NCI-H748 (cell line): ENCODE measurements around the gene COL4A2.

Source experiments
- DNase-seq: peaks from one replicate; lab custom pipeline; 2025; ENCODE audit not compliant: unreplicated experiment; lab: John Stamatoyannopoulos, UW

Gene COL4A2

DNA sequence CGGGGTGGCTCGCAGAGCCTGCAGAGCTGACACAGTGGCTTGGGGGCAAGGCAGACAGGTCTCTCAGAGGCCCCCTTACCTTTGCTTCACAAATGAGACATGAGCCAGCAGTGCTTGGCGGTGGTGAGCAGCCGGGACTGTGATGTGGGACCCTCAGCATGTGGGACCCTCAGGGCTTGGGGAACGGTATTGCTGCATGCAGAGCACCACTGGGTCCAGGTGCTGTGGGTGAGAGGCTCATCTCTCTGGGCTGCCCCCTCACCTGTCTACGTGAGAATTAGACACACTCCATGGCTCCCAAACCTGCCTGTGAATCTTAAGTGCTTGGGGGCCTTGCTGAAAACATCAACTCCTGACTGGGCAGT is 106.6 kb downstream of the COL4A2 start:
- DNase-seq: no peak

DNA sequence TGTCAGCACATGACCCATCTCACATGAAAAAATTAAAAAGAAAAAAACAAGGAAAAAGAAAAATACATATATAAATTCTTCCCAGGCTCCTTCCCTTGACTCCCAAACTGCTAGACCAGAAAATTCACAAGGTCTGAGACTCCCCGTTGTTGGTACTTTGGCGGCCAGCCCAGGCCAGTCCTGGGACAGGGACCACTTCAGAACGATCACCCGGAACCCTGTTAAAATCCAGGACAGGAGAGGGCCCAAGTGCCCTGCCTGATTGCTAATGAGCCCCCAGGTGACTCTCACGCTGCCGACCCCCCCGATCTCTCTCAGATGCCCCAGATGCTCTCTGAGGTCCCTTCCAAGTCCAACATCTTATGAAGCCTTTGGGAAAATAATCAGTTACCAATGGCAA is 107.2 kb downstream of the COL4A2 start:
- no peak for DNase-seq

DNA sequence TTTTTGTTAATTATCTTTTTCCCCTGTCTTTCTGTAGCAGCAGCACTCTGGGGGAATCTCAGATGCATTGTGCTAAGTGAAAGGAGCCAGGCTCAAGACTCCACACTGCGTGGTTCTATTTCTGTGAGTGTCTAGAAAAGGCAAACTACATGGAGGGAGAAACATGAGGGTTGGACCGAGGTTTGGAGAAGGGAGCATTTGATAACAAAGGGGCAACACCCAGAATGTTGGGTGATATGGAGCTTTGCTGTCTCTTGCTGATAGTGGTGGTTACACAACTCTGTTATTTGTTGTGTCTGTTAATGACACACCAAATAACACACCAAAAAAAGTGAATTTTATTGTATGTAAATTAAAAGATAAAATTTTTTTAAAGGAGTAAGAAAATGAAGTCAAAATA is 107.8 kb downstream of the COL4A2 start:
- DNase-seq: no peak

DNA sequence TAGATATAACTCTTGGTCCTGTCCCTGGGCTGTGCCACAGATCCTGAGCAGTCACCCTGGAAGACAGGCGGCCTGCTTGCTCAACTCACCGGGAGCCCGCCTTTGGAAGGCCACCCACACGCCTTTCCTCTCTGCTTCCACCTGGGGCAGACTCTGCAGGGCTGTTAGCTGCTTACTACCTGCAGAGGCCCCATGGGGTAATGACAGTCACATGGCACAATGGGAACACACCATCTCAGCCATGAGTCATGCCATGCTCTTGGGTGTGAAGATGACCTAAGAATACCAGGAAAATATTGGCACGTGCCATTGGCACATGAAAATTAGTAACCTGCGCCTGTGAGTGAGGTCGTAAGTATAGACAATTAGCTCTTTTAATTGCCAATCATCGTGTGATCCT is 108.6 kb downstream of the COL4A2 start:
- no peak for DNase-seq

DNA sequence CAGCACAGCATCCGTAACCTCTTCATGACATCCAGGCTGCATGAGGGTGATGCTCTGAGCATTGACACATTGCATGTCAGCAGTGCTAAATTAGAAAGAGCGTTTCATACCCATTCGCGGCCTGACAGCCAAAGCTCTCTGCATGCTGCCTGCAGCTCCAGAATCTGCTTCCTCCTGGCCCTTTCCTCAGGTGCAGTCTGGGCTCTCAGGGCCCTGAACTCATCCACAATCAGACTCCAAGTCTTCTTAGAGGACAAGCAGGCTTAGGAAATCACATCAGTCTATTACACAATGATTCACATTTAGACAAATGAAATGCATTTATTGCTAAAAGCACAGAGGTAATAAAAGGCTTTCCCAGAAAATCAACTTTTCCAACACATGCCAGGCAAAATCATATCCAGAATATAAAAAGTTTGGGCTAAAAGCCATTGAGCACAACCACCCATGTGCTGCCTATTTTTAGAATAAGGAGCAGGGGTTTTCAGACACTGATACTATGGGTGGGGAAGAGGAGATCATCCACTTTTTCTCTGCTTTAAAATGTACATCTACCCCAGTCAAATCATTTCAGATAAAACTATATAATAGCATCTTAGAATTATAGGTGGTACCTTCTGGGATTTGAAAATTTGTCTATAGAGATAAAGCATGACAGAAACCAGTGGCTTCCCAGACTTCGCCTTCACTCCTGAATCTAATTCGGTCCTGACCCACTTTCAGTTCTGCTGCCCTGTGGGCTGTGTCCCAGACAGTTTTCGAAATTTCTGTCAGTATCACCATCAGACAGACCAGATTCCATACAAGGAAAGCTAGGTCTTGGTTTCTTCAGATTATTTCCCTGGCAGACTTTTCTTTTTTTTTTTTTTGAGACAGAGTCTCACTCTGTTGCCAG is 109.3 kb downstream of the COL4A2 start:
- no peak for DNase-seq

DNA sequence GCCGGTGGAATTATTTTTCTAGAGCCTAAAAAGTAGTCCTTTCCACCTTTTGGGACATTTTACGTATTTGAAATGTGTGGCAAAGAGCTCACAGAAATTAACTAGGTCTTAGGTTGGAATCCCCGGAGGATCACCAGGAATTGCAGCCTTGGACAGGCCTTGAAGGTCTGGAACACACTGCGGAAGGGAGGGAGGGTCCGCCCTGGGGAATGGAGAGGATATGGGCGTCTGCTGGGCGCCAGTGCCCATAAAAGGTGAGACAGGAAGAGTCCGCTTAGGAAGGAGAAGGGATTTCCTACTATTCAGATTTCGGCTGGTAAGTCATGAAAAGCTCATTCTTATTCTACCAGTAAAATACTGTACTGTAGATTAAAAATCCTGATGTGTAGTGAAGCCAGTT is 111.9 kb downstream of the COL4A2 start:
- no peak for DNase-seq

DNA sequence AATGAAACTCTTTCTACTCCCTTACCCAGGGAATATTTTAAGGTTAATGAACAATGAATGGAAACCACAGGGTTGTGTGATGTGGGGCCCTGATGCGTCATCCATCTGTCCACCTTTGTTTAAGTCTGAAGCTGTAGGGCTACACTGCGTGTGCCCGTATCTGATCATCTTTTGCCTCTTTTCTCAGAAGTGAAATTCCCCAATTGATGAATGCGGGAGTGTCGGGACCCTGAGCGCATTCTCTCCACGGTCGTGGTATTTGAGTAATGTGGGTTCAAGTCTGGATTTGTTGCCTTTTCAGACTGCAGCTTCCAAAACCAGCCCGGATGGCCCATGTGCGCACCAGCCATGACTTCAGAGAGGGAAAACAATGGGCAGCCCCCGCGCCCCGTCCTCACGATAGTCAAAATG is 112.3 kb downstream of the COL4A2 start:
- no peak for DNase-seq

DNA sequence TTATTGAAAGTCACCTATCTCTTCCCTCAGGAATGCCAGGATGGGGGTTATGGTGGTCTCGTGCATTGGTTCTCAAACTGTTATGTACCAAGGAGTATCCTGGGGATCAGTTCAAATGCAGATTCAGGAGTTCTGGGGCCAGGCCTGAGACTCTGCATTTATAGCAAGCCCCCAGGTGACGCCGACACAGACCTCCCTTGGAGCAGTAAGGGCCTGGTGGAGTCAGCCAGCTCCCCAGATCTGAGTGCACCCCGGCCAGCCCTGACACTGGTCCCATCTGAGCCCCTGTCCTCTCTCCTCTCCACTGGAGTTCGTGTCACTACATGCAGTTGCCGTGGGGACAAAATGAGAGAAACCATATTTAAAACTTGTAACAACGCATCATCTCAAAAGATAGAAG is 112.9 kb downstream of the COL4A2 start:
- DNase-seq: no peak

DNA sequence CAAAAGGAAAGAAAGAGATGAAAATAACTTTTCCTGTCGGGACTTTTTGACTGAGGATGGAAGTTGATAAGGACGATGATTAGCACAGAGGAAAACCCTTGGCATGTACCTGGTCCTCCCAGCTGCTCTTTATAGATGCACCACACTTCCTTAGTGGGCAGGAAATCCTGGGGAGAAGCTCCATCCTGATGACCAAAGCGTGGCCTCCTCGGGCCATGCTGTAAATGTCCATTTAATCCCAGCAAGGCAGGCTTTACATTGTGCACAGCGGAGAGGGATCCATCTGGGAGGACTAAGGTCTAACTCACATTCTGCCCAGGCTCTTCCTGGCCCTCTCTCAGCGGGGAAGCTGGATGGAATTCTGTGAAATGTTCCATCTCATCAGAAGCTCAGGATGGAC is 113.5 kb downstream of the COL4A2 start:
- no peak for DNase-seq

DNA sequence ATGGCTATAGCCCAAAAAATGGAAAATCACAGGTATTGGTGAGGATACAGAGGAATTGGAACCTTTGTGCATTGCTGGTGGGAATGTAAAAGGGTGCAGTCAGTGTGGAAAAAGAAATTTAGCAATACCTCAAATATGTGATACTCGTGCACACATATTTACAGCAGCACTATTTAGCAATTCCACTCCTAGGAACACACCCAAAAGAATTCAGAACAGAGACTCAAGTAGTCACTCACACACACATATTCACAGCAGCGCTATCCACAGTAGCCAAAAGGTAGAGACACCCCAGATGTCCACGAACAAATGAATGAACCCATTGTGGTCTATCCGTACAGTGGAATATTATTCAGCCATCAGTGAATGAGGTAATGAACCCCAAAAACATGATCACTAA is 114.0 kb downstream of the COL4A2 start:
- no peak for DNase-seq

DNA sequence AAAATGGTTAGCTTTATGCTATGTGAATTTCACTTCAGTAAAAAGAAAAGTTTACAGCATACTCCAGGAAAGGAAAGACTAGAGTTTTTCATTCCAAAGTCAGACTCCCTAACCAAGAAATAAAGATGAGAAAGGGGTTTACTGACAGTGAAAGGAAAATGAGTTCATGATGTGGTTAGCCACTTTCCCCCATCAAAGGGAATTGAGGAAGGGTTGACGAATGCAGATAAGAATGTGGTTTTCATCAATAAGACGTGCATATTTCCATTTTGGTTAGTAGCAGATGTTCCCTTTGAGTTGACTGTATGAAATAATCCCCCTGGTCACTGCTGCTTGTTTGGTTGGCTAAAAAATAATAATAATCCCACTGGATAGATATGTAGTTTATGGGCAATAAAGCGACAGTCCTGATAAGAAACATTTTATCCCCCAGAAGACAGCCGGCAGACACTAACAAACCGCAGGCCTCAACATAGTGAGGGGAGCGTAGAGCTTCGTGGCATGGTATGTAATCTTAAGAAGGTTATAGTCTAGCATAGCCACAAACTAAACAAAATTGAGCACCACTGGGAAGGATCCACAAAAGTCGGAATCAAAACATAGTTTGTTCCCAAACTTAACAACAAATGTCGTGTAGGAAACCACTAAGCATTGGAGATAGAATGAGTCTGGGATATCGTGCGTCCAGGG is 114.8 kb downstream of the COL4A2 start:
- DNase-seq: no peak

DNA sequence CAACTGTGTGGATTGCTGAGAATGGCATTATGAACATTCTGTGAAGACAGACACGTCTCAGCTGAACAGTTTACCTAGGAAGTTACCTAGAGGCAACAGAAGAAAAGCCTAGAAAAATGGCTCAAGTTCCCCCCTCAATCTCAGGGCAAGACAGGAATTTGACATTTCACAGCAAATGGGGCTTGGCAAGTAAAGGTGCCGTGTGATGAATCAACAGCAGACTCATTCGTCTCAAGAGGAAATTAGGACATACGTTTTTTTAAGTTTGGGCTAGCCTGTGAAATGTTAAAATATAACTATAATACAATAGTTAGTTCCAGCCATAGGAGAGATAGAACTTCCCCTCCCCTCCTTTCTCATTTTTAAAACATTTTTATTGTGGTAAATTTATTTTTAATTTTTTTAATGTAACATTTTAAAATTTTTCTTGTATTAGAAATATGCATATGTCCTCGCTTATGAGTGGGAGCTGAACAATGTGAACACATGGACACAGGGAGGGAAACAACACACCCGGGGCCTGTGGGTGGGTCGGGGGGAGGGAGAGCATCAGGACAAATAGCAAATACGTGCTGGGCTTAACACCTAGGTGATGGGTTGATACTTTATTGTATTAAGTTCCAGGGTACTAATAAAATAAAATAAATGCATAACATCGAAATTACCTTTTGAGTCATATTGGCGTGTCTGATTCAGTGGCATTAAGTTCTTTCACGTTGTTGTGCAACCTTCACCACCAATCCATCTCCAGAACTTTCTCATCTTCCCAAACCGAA is 116.0 kb downstream of the COL4A2 start:
- no peak for DNase-seq

DNA sequence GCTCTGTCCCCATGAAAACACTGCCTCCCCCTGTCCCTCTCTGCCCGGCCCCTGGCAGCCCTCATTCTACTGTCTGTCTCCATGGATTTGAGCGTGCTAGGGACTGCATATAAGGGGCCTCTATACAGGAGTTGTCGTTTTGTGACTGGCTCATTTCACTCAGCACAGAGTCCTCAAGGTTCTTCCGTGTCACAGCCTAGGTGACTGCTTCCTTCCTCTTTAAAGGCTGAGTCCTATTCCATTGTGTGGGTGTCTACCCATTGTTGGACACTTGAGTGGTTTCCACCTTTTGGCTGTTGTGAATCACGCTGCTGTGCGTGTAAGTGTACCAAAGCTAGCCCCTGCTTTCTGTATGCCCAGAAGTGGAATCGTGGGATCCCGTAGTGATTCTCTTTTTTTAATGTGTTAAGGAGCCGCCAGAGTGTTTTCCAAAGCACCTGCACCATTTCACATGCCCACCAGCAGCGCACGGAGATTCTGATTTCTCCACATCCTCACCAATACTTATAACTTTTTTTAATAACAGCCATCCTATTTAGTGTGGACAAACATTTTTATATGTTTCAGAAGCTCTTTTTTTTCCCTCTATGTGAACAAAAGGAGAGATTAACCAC is 116.7 kb downstream of the COL4A2 start:
- peak; percentile 14 for DNase-seq

DNA sequence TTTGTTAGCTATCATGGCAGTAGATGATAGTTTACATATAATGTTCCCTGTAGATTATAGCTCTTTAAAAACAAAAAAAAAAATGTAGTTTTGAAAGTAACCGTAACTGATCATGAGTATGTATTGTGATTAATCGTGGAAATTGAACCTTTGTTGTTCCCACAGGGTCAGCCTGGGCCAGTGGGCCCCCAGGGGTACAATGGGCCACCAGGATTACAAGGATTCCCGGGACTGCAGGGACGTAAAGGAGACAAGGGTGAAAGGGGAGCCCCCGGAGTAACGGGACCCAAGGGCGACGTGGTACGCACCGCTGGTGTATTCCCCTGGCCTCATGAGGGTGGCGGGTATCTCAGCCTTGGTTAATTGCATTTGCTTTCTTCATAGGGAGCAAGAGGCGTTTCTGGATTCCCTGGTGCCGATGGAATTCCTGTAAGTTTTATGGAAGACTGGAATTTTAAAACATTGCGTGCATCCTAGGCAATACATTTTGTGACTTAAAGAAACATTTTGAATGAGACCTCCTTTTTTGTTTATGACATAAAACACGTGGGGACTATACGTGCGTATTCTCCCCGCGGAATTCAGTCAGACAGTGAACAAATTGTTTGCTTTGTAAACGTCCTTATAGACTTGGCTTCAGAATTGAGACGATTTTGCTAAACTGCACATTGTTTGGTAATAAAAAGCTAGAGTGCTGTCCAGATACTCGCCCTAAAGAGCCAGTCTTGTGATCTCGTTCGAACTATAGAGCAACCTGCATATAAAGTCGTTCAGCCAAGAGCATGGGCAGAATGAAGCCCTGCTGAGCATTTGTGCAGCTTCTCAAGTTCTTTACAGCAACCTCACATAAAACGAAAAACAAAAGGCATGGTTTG is 117.7 kb downstream of the COL4A2 start:
- no peak for DNase-seq

DNA sequence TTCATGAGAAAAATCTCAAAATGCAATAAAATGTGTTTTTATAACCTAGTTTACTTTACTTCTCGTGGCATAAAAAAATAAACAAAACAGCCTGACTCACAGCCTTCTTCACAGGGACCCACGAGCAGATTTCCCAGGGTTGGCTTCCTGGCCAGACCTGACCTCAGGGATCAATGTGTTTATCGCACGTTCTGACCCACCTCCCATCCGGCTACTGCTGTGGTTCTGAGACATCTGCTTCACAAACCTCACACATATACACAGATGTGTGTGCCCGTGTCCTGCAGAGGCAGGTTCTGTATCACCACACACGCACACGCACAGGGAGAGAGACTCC is 118.3 kb downstream of the COL4A2 start:
- no peak for DNase-seq

DNA sequence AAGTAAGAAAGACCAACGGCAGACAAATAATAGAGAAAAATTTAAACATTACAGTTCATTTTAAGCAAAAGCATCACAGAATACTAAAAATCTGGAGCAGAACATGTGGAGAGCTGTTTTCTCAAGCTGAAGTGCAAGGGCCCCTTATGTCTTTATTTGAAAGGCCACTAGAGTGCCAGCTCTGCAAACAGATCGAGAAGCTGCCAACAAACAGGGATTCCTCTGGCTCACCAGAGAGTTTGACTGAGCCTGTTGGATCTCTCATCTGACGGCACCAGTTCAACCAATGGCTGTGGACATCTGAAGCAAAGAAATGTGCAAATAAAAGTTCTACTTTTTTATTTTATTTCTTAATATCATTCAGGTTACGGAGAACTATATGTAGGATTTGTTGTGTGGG is 119.7 kb downstream of the COL4A2 start:
- DNase-seq: peak; percentile 10

DNA sequence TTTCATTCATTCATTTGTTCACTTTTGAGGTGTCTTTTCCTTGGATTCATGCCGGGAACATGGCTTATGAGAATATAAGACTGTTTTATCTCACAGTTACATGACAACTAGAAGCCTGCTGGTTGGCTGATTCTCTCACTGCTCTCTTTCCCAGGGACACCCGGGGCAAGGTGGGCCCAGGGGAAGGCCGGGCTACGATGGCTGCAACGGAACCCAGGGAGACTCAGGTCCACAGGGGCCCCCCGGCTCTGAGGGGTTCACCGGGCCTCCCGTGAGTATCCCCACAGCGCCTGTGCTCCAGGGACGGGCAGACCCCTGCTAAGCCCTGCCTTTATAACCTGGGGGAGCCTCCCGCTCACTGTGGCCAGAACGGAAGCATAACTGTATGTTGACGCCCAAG is 121.2 kb downstream of the COL4A2 start:
- no peak for DNase-seq

DNA sequence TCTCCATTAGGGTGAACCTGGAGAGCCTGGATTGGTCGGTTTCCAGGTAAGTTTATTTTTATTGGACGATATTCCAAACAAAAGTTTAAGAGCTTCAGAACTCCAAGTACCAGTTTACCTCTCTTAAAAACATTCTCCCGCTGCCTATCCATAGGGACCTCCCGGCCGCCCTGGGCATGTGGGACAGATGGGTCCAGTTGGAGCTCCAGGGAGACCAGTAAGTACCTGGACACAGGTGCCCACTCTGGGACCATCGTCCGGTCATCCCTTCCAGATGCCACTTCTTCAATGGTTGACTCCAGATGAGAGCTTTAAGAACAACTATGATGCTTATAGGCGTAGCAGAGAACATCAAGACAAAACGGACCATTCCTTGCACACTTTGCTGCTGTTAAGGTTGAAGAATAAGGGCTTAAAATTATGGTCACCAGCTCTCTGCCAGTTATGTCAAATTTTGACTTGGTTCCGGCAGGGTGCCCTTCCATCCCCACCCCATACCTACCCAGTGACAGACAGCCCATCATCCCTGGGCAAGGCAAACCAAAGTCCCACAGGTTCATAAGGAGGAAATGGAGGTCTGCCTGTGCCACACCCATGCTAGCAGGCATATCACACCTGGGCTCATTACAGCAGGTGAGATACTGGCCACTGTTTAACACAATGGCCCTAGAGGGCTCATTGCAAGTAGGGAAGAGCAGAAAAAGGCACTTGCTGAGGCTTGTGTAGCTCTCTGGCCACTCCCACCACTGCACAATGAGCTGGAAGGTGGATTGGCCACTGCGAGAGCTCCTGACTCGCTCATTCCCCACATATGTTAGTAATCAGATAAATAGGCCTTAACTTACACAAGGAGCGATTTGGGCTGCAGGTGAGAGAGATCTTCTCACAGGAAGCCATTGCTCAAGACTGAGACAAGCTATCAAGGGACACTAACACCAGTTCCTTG is 123.6 kb downstream of the COL4A2 start:
- peak; percentile 23 for DNase-seq
